H9 (cell line): ENCODE data around the gene SLC29A2. TPM values are rescaled to one million over a fixed set of nuclear protein-coding genes. Genes with fewer than 3 reads are reported as not detected.
A peak's percentile ranks its signal among the peaks of the same experiment; 100 is the strongest.

Experiments used
- DNase-seq: peaks from one replicate; pipeline ENCODE4 v3.0.0-alpha.2; 2017
- H2AFZ ChIP-seq: one replicate; pipeline ENCODE4 v1.6.1; 2013; ENCODE audit warnings: mild to moderate bottlenecking, low read length, control low read depth, moderate library complexity
- H2AK5ac ChIP-seq: 2 replicates; pipeline ENCODE4 v1.6.1; 2013; ENCODE audit warnings: low read length, control low read depth, mixed read lengths; ENCODE audit not compliant: insufficient read length
- H2BK120ac ChIP-seq: one replicate; pipeline ENCODE4 v1.6.1; 2013; ENCODE audit warnings: low read depth, mild to moderate bottlenecking, low read length, control low read depth, inconsistent platforms; ENCODE audit not compliant: poor library complexity, severe bottlenecking
- H2BK12ac ChIP-seq: 2 replicates; pipeline ENCODE4 v1.6.1; 2013; ENCODE audit warnings: low read length, control low read depth, mixed read lengths, low read depth; ENCODE audit not compliant: insufficient read length
- H2BK15ac ChIP-seq: 2 replicates; pipeline ENCODE4 v1.6.1; 2013; ENCODE audit warnings: low read depth, low read length, control low read depth
- H2BK20ac ChIP-seq: one replicate; pipeline ENCODE4 v1.6.1; 2013; ENCODE audit warnings: low read depth, mild to moderate bottlenecking, low read length, control low read depth, inconsistent platforms; ENCODE audit not compliant: poor library complexity, severe bottlenecking
- H2BK5ac ChIP-seq: 2 replicates; pipeline ENCODE4 v1.6.1; 2013; ENCODE audit warnings: low read length, control low read depth, mixed read lengths; ENCODE audit not compliant: insufficient read length
- H3K14ac ChIP-seq: 2 replicates; pipeline ENCODE4 v1.6.1; 2013; ENCODE audit warnings: low read length, control low read depth; ENCODE audit not compliant: insufficient read depth
- H3K18ac ChIP-seq: 2 replicates; pipeline ENCODE4 v1.6.1; 2013; ENCODE audit warnings: low read depth, mild to moderate bottlenecking, mixed read lengths, low read length, control low read depth; ENCODE audit not compliant: insufficient read length
- H3K23ac ChIP-seq: 2 replicates; pipeline ENCODE4 v1.6.1; 2013; ENCODE audit warnings: low read length, control low read depth, mixed read lengths, low read depth; ENCODE audit not compliant: insufficient read length
- H3K23me2 ChIP-seq: 2 replicates; pipeline ENCODE4 v1.6.1; 2013; ENCODE audit warnings: low read depth, mild to moderate bottlenecking, mixed read lengths, low read length, control low read depth; ENCODE audit not compliant: insufficient read length, poor library complexity, severe bottlenecking
- H3K27ac ChIP-seq: 2 replicates; pipeline ENCODE4 v1.5.1; 2013; ENCODE audit warnings: low read length, control low read depth, mixed read lengths, low read depth; ENCODE audit not compliant: insufficient read length
- H3K27me3 ChIP-seq: 2 replicates; pipeline ENCODE4 v1.6.1; 2013; ENCODE audit warnings: low read length, control low read depth, inconsistent platforms; ENCODE audit not compliant: insufficient read depth
- H3K4ac ChIP-seq: 2 replicates; pipeline ENCODE4 v1.6.1; 2013; ENCODE audit warnings: low read depth, mild to moderate bottlenecking, control low read depth, inconsistent platforms, low read length, moderate library complexity
- H3K4me1 ChIP-seq: 2 replicates; pipeline ENCODE4 v1.6.1; 2013; ENCODE audit warnings: low read length, control low read depth, inconsistent platforms; ENCODE audit not compliant: insufficient read depth
- H3K4me2 ChIP-seq: 2 replicates; pipeline ENCODE4 v1.6.1; 2013; ENCODE audit warnings: low read length, control low read depth, mixed read lengths; ENCODE audit not compliant: insufficient read length, insufficient read depth
- H3K56ac ChIP-seq: 2 replicates; pipeline ENCODE4 v1.6.1; 2013; ENCODE audit warnings: low read depth, mild to moderate bottlenecking, mixed read lengths, low read length, control low read depth; ENCODE audit not compliant: insufficient read length
- H3K79me1 ChIP-seq: 2 replicates; pipeline ENCODE4 v1.6.1; 2013; ENCODE audit warnings: low read depth, mild to moderate bottlenecking, moderate library complexity, low read length, control low read depth, inconsistent platforms; ENCODE audit not compliant: insufficient read depth, poor library complexity, severe bottlenecking
- H3K79me2 ChIP-seq: 2 replicates; pipeline ENCODE4 v1.6.1; 2013; ENCODE audit warnings: low read length, control low read depth, inconsistent platforms; ENCODE audit not compliant: insufficient read depth
- H3K9ac ChIP-seq: 2 replicates; pipeline ENCODE4 v1.6.1; 2013; ENCODE audit warnings: low read length, control low read depth, mixed read lengths; ENCODE audit not compliant: insufficient read length; ENCODE audit errors: extremely low read depth
- H3K9me3 ChIP-seq: one replicate; pipeline ENCODE4 v1.6.1; 2013; ENCODE audit warnings: low read depth, low read length, inconsistent platforms; ENCODE audit not compliant: control insufficient read depth
- H3T11ph ChIP-seq: one replicate; pipeline ENCODE4 v1.6.1; 2013; ENCODE audit warnings: mild to moderate bottlenecking, low read length, control low read depth, inconsistent platforms
- H4K20me1 ChIP-seq: one replicate; pipeline ENCODE4 v1.6.1; 2013; ENCODE audit not compliant: control insufficient read depth, insufficient read length, insufficient read depth
- H4K5ac ChIP-seq: 2 replicates; pipeline ENCODE4 v1.6.1; 2013; ENCODE audit warnings: low read depth, mild to moderate bottlenecking, mixed read lengths, low read length, control low read depth; ENCODE audit not compliant: insufficient read length
- H4K8ac ChIP-seq: replicated peaks from 2 replicates; pipeline ENCODE4 v1.6.1; 2013; ENCODE audit warnings: low read length, control low read depth, mixed read lengths, low read depth; ENCODE audit not compliant: insufficient read length
- H4K91ac ChIP-seq: 2 replicates; pipeline ENCODE4 v1.6.1; 2013; ENCODE audit warnings: low read depth, mild to moderate bottlenecking, moderate library complexity, mixed read lengths, low read length, control low read depth; ENCODE audit not compliant: insufficient read length
- H3K27ac Mint-ChIP-seq, 3 experiments: 2 replicates in 2 of 3; 3 replicates in 1 of 3; pipeline ENCODE4 v1.8.0; 2020 to 2021; ENCODE audit warnings: mixed read lengths in 3 of 3, mild to moderate bottlenecking in 1 of 3, moderate library complexity in 1 of 3
- H3K27me3 Mint-ChIP-seq: 2 replicates; pipeline ENCODE4 v1.8.0; 2021; ENCODE audit warnings: low read depth, mild to moderate bottlenecking, moderate library complexity, mixed read lengths
- H3K36me3 Mint-ChIP-seq, 3 experiments: 2 replicates in 2 of 3; 3 replicates in 1 of 3; pipeline ENCODE4 v1.8.0; 2020 to 2021; ENCODE audit warnings: low read depth in 3 of 3, mixed read lengths in 3 of 3; ENCODE audit not compliant: insufficient read depth in 1 of 3
- H3K4me1 Mint-ChIP-seq, 2 experiments: 2 replicates each; pipeline ENCODE4 v1.8.0; 2020; ENCODE audit warnings: mixed read lengths in 2 of 2
- H3K4me3 Mint-ChIP-seq, 2 experiments: 2 replicates in 1 of 2; 3 replicates in 1 of 2; pipeline ENCODE4 v1.8.0; 2020 to 2021; ENCODE audit warnings: mild to moderate bottlenecking in 2 of 2, mixed read lengths in 2 of 2, moderate library complexity in 1 of 2
- H3K9me3 Mint-ChIP-seq, 2 experiments: 2 replicates in 1 of 2; 3 replicates in 1 of 2; pipeline ENCODE4 v1.8.0; 2020; ENCODE audit warnings: mild to moderate bottlenecking in 2 of 2, mixed read lengths in 2 of 2, moderate library complexity in 1 of 2
- WGBS: extraction: QIAGEN DNeasy Blood & Tissue Kit; methylation state at CpG from one replicate; pipeline ENCODE4 v1.1.7; 2013; ENCODE audit warnings: missing lambda C conversion rate, low lambda C conversion rate, mixed read lengths; ENCODE audit not compliant: insufficient read length; ENCODE audit errors: extremely low coverage; 5-methylcytosine and 5-hydroxymethylcytosine counted together
- total RNA-seq: library from RNA; stranded (reverse); gene quantifications from 2 replicates; pipeline ENCODE4 v1.2.1, GENCODE V29; 2021
- TF ChIP-seq, protein P1 (sequence below): fragments of 200-600 bp; sonication (generic); conservative IDR thresholded peaks from 3 replicates; pipeline ENCODE4 v1.8.0; 2021; ENCODE audit warnings: antibody characterized with exemption, mild to moderate bottlenecking

The SLC29A2 gene
- total RNA-seq, 1 experiment from 2014 or later: 29.8 TPM

DNA sequence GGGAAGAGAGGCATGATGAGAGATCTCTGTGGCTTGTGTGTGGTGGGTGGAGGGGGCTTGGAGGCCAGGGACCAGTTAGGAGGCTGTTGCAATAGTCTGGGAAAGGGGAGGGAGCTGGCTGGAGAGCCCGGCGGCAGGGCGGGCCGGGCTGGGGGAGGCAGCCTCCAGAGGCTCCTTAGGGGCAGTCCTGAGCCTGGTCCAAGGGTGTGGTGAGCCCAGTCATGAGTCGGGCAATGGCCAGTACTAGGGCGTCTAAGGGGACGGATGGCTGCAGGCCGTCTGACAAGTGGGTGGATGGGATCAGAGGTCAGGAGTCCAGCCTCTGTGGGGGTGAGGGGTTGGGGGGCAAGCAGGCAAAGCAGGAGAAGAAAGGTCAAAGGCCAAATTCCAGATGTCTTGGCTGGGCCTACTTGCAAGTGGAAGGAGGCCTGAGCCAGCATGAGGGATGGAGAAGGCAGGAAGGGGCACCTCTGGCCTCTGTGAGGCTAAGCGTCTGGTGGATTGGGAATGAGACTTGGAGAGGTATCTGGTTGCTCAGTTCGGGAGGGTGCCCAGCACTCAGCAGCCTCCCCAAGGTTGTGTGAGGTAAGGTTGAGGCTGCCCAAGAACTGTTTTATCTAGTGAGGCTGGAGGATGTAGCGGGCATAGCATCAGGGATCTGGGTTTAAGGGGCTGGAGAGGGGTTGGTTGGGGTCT is 48.7 kb downstream of the SLC29A2 start:
- Mint-ChIP-seq H3K27me3 (peaks cover 21% of the 10 kb centered on the region), H3K4me1 (peaks cover 15 to 29% of the 10 kb centered on the region in 2 experiments), H3K4me3 (no peak overlapping the region; a peak in 1 of 5 replicates), H3K36me3 (peaks cover 8 to 18% (median 16%) of the 10 kb centered on the region in 3 experiments), H3K27ac (no peak overlapping the region), H3K9me3 (peaks cover 14 to 20% of the 10 kb centered on the region in 2 experiments)
- Histone ChIP-seq H2BK20ac (no peak overlapping the region), H3K4me2 (no peak overlapping the region), H2BK12ac (no peak overlapping the region), H3K23me2 (no peaks in the 10 kb centered on the region), H2BK5ac (no peak overlapping the region), H3K27ac (no peak overlapping the region), H3K79me2 (no peaks in the 10 kb centered on the region), H2BK15ac (no peak overlapping the region), H2AK5ac (no peak overlapping the region), H3K9ac (no peak overlapping the region), H2BK120ac (no peak overlapping the region), H3K18ac (peak overlapping the region; percentile 3), H4K91ac (no peak overlapping the region), H3T11ph (no peak overlapping the region), H3K4me1 (no peaks in the 10 kb centered on the region), H3K23ac (no peak overlapping the region), H3K56ac (no peak overlapping the region), H3K4ac (no peak overlapping the region), H2AFZ (no peak overlapping the region), H3K79me1 (no peaks in the 10 kb centered on the region), H4K5ac (no peak overlapping the region), H4K20me1 (no peaks in the 10 kb centered on the region), H3K14ac (no peak overlapping the region), H3K9me3 (no peaks in the 10 kb centered on the region), H4K8ac (no peak overlapping the region), H3K27me3 (no peaks in the 10 kb centered on the region)
- TF ChIP-seq, protein P1, sequence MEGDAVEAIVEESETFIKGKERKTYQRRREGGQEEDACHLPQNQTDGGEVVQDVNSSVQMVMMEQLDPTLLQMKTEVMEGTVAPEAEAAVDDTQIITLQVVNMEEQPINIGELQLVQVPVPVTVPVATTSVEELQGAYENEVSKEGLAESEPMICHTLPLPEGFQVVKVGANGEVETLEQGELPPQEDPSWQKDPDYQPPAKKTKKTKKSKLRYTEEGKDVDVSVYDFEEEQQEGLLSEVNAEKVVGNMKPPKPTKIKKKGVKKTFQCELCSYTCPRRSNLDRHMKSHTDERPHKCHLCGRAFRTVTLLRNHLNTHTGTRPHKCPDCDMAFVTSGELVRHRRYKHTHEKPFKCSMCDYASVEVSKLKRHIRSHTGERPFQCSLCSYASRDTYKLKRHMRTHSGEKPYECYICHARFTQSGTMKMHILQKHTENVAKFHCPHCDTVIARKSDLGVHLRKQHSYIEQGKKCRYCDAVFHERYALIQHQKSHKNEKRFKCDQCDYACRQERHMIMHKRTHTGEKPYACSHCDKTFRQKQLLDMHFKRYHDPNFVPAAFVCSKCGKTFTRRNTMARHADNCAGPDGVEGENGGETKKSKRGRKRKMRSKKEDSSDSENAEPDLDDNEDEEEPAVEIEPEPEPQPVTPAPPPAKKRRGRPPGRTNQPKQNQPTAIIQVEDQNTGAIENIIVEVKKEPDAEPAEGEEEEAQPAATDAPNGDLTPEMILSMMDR: no peak
- no CpG with 5 or more reads among the region's 11 CpGs for WGBS
- DNase-seq: no peak
